Transverse colon (tissue), 4 donors: Measurements from ENCODE around the gene PRB2. TPM values are rescaled to one million over a fixed set of nuclear protein-coding genes. Genes with fewer than 3 reads are reported as not detected.
"Not testable (repeated sequence)": the region's sequence is repeated elsewhere in the genome, so short reads cannot be mapped to it uniquely, and the experiment has no call there.

Source experiments
- DNase-seq: peaks from one replicate; pipeline ENCODE4 v3.0.0-alpha.2; 2019
- H3K27ac ChIP-seq, 4 donors: fragments of 200-600 bp; sonication (generic); 2 replicates each; pipeline ENCODE4 v1.5.1; 2016 to 2018; ENCODE audit warnings: inconsistent platforms in 4 of 4
- H3K27me3 ChIP-seq: fragments of 200-600 bp; sonication (generic); 2 replicates; pipeline ENCODE4 v1.5.1; 2017; ENCODE audit warnings: inconsistent platforms
- H3K36me3 ChIP-seq, 4 donors: fragments of 200-600 bp; sonication (generic); 2 replicates each; pipeline ENCODE4 v1.5.1; 2017 to 2019; ENCODE audit warnings: inconsistent platforms in 4 of 4
- H3K4me1 ChIP-seq, 4 donors: fragments of 200-600 bp; sonication (generic); 2 replicates each; pipeline ENCODE4 v1.5.1; 2017 to 2020; ENCODE audit warnings: inconsistent platforms in 4 of 4
- H3K4me3 ChIP-seq, 4 donors: fragments of 200-600 bp; sonication (generic); 1 replicate in 1 of 4; 2 replicates in 3 of 4; pipeline versions ENCODE4 v1.5.1 to v1.6.1; 2017 to 2019; ENCODE audit warnings: inconsistent platforms in 4 of 4
- H3K9me3 ChIP-seq, 2 donors: fragments of 200-600 bp; sonication (generic); 2 replicates each; pipeline ENCODE4 v1.5.1; 2017 to 2019; ENCODE audit warnings: inconsistent platforms in 2 of 2
- CTCF ChIP-seq, 5 experiments: fragments of 200-600 bp in 3 of 5; fragments of 450-650 bp in 2 of 5; sonication (generic) in 3 of 5; IDR thresholded peaks; 1 replicate in 2 of 5; 2 replicates in 3 of 5; pipeline ENCODE4 v1.5.1; 2016 to 2017; ENCODE audit warnings: antibody characterized with exemption in 5 of 5, inconsistent platforms in 3 of 5, mild to moderate bottlenecking in 2 of 5, moderate library complexity in 1 of 5
- EP300 ChIP-seq: sonication (generic); formaldehyde crosslinking; IDR thresholded peaks from one replicate; pipeline ENCODE4 v1.6.1; 2017; ENCODE audit warnings: antibody characterized with exemption, low read depth
- POLR2A ChIP-seq: fragments of 450-650 bp; IDR thresholded peaks from one replicate; pipeline ENCODE4 v1.6.1; 2016; ENCODE audit warnings: antibody characterized with exemption, mild to moderate bottlenecking, moderate library complexity
- POLR2AphosphoS5 ChIP-seq, 3 donors: sonication (generic); formaldehyde crosslinking; IDR thresholded peaks; one replicate each; pipeline ENCODE4 v1.6.1; 2016; ENCODE audit warnings: antibody characterized with exemption in 3 of 3
- WGBS, 2 donors: methylation state at CpG; one replicate each; pipeline ENCODE4 v1.1.5; 2018; ENCODE audit warnings: low coverage in 1 of 2; 5-methylcytosine and 5-hydroxymethylcytosine counted together
- in situ Hi-C, 4 donors: fragments of 200-750 bp; cut with MboI; loops; one replicate each; pipeline versions ENCODE4 v1.15.0 to v1.15.1; 2017; ENCODE audit warnings: low sequenced_read_pairs in 3 of 4, low pct_ligation_motif_present in 1 of 4, low pct_unique_long_range_greater_than_20kb in 1 of 4
- intact Hi-C: fragments of 100-400 bp; cut with DNase I; formaldehyde crosslinking; loops from one replicate; pipeline ENCODE4 v1.15.1; 2023; ENCODE audit warnings: low total_unique reads
- total RNA-seq, 4 donors: library from RNA; depleted of rRNA; stranded (reverse); fragments of >200 nt; gene quantifications; one replicate each; pipeline ENCODE4 v1.1.0, GENCODE V29; 2016

Gene PRB2
- not detected for total RNA-seq

GRCh38 chr12:11395467-11395866 is at the start of gene PRB2:
Gene PRB2, minus strand, starts transcription at chr12:11395567. Its CDS starts 38 bp downstream, at chr12:11395529.
- H3K36me3 ChIP-seq, H3K4me3 ChIP-seq, DNase-seq, intact Hi-C loops, H3K9me3 ChIP-seq, H3K4me1 ChIP-seq, H3K27me3 ChIP-seq, H3K27ac ChIP-seq, in situ Hi-C loops: not testable (repeated sequence)
- WGBS, 2 donors, result no CpG with 5 or more reads among the region's 1 CpG

GRCh38 chr12:11437966-11438365 is 42.6 kb upstream of the PRB2 start:
- in situ Hi-C loops, result loop anchor here in 1 of 4 donors (25.0 kb wide), 1 partner anchor 101 kb away; no protein-coding TSS in a partner anchor
- Histone ChIP-seq H3K4me3 (no peak overlapping the region), H3K36me3 (no peaks in the 10 kb centered on the region), H3K27me3 (no peaks in the 10 kb centered on the region), H3K27ac (no peak overlapping the region), H3K9me3 (no peaks in the 10 kb centered on the region), H3K4me1 (no peaks in the 10 kb centered on the region)
- intact Hi-C loops, result no loop called here
- DNase-seq, result no peak
- TF ChIP-seq CTCF (IDR thresholded peaks at IDR 0.05), result no peak
- no peak for TF ChIP-seq POLR2A
- TF ChIP-seq EP300, result no peak
- WGBS, 2 donors, result 85 to 89% methylated on average over 2 of the region's 2 CpGs

- DNase-seq, result no peak
- in situ Hi-C loops, result loop anchor here in 1 of 4 donors (25.0 kb wide), 1 partner anchor 96 kb away; no protein-coding TSS in a partner anchor
- intact Hi-C loops, result no loop called here
- no peaks in the 10 kb centered on the region for H3K27me3 ChIP-seq
- 59 to 65% methylated on average over 2 to 4 of the region's 4 CpGs for WGBS, 2 donors
- no peaks in the 10 kb centered on the region for H3K4me1 ChIP-seq
- no peak overlapping the region for H3K27ac ChIP-seq
- no peaks in the 10 kb centered on the region for H3K36me3 ChIP-seq
- H3K9me3 ChIP-seq, result no peaks in the 10 kb centered on the region
- H3K4me3 ChIP-seq, result no peak overlapping the region
- TF ChIP-seq POLR2A, result no peak
- no peak for TF ChIP-seq EP300
- TF ChIP-seq CTCF (IDR thresholded peaks at IDR 0.05), result no peak
- TF ChIP-seq POLR2AphosphoS5 (IDR thresholded peaks at IDR 0.05), result no peak
These were observed 38.3 kb upstream of the PRB2 start for GRCh38 chr12:11433664-11434063.

GRCh38 chr12:11431486-11431885 is 36.1 kb upstream of the PRB2 start:
- no peaks in the 10 kb centered on the region for H3K9me3 ChIP-seq
- no peak overlapping the region for H3K4me3 ChIP-seq
- intact Hi-C loops (no loop called here), in situ Hi-C loops (loop anchor here in 1 of 4 donors (25.0 kb wide), 1 partner anchor 94 kb away; no protein-coding TSS in a partner anchor)
- TF ChIP-seq POLR2A, result no peak
- no peak for TF ChIP-seq CTCF (IDR thresholded peaks at IDR 0.05)
- TF ChIP-seq EP300, result no peak
- TF ChIP-seq POLR2AphosphoS5 (IDR thresholded peaks at IDR 0.05), result no peak
- no peaks in the 10 kb centered on the region for H3K36me3 ChIP-seq
- DNase-seq, result no peak
- whole genome bisulfite sequencing, 2 donors, result 52% methylated on average over 4 of the region's 4 CpGs; no CpG with 5 or more reads in 1 of the 2 donors
- H3K27me3 ChIP-seq, result no peaks in the 10 kb centered on the region
- no peak overlapping the region for H3K27ac ChIP-seq
- no peaks in the 10 kb centered on the region for H3K4me1 ChIP-seq

GRCh38 chr12:11427341-11427740 is 32.0 kb upstream of the PRB2 start:
- no peaks in the 10 kb centered on the region for H3K36me3 ChIP-seq
- H3K9me3 ChIP-seq, result no peaks in the 10 kb centered on the region
- no peaks in the 10 kb centered on the region for H3K4me1 ChIP-seq
- in situ Hi-C loops (loop anchor here in 1 of 4 donors (25.0 kb wide), 1 partner anchor 90 kb away; no protein-coding TSS in a partner anchor), intact Hi-C loops (no loop called here)
- WGBS, 2 donors, result 93 to 100% methylated on average over 1 of the region's 1 CpG
- DNase-seq, result no peak
- no peak overlapping the region for H3K4me3 ChIP-seq
- TF ChIP-seq POLR2A, result no peak
- no peak for TF ChIP-seq CTCF (IDR thresholded peaks at IDR 0.05)
- TF ChIP-seq EP300, result no peak
- TF ChIP-seq POLR2AphosphoS5 (IDR thresholded peaks at IDR 0.05), result no peak
- H3K27ac ChIP-seq, result no peak overlapping the region
- H3K27me3 ChIP-seq, result no peaks in the 10 kb centered on the region
